Cardiac septum (tissue), 1 donor: ENCODE measurements around the gene COMMD1. TPM values are rescaled to one million over a fixed set of nuclear protein-coding genes. Genes with fewer than 3 reads are reported as not detected.
"Not testable (repeated sequence)": the region's sequence is repeated elsewhere in the genome, so short reads cannot be mapped to it uniquely, and the experiment has no call there.

Source experiments
- DNase-seq: peaks from one replicate; pipeline ENCODE4 v3.0.0-alpha.2; 2020; ENCODE audit warnings: low spot score
- intact Hi-C: fragments of 100-400 bp; cut with DNase I; formaldehyde crosslinking; loops from one replicate; pipeline ENCODE4 v1.14.0; 2022
- total RNA-seq: library from RNA; stranded (reverse); fragmentation: NEBNext Ultra II Directional; extraction: Animal tissue kit (Norgen Biotek cat#: 25700); gene quantifications from one replicate; pipeline ENCODE4 v1.2.1, GENCODE V29; 2021
- donor health status: DM: no; HTN: no; CAD: no.

Gene COMMD1
- total RNA-seq, 1 donor from 2014 or later: 56.0 TPM

GRCh38 chr2:62150597-62151305, 245.3 kb downstream of the COMMD1 start:
- intact Hi-C loops: loop anchor here (5.0 kb wide), 1 partner anchor 37 kb away; no protein-coding TSS in a partner anchor
- no peak for DNase-seq

GRCh38 chr2:62151306-62151638, 245.8 kb downstream of the COMMD1 start:
- no peak for DNase-seq
- intact Hi-C loops: loop anchor here (5.0 kb wide), 1 partner anchor 36 kb away; no protein-coding TSS in a partner anchor

- DNase-seq: no peak
- intact Hi-C loops: loop anchor here (5.0 kb wide), 1 partner anchor 35 kb away; no protein-coding TSS in a partner anchor
These were observed 246.5 kb downstream of the COMMD1 start for GRCh38 chr2:62152000-62152399.

- DNase-seq: no peak
These were observed 251.5 kb downstream of the COMMD1 start for GRCh38 chr2:62156861-62157496.

GRCh38 chr2:62158444-62159121, 253.1 kb downstream of the COMMD1 start:
- intact Hi-C loops: no loop called here

More at GRCh38 chr2:62156861-62157496, 251.5 kb downstream of the COMMD1 start:
- intact Hi-C loops: no loop called here

GRCh38 chr2:62160691-62161090, 255.2 kb downstream of the COMMD1 start:
- intact Hi-C loops, DNase-seq: not testable (repeated sequence)

More at GRCh38 chr2:62158444-62159121, 253.1 kb downstream of the COMMD1 start:
- DNase-seq: no peak

- no peak for DNase-seq
- intact Hi-C loops: loop anchor here (2.0 kb wide), 1 partner anchor 218 kb away; no protein-coding TSS in a partner anchor
These were observed 257.8 kb downstream of the COMMD1 start for GRCh38 chr2:62163106-62163831.

GRCh38 chr2:62163834-62164233, 258.4 kb downstream of the COMMD1 start:
- intact Hi-C loops: loop anchor here (2.0 kb wide), 1 partner anchor 217 kb away; no protein-coding TSS in a partner anchor
- DNase-seq: no peak

- intact Hi-C loops: no loop called here
- no peak for DNase-seq
These were observed 270.3 kb downstream of the COMMD1 start for GRCh38 chr2:62175728-62176127.

- intact Hi-C loops: no loop called here
These were observed 271.3 kb downstream of the COMMD1 start for GRCh38 chr2:62176801-62177200.

GRCh38 chr2:62177392-62178049, 272.0 kb downstream of the COMMD1 start:
- intact Hi-C loops: no loop called here
- no peak for DNase-seq

More at GRCh38 chr2:62176801-62177200, 271.3 kb downstream of the COMMD1 start:
- no peak for DNase-seq

GRCh38 chr2:62178741-62179271, 273.3 kb downstream of the COMMD1 start:
- intact Hi-C loops: no loop called here
- no peak for DNase-seq

GRCh38 chr2:62180975-62181374, 275.5 kb downstream of the COMMD1 start:
- DNase-seq: no peak
- intact Hi-C loops: no loop called here

- DNase-seq: no peak
- intact Hi-C loops: no loop called here
These were observed 276.4 kb downstream of the COMMD1 start for GRCh38 chr2:62181843-62182242.

GRCh38 chr2:62184512-62185230, 279.2 kb downstream of the COMMD1 start:
- no peak for DNase-seq
- intact Hi-C loops: loop anchor here (5.0 kb wide), 1 partner anchor 32 kb away; no protein-coding TSS in a partner anchor
